OCI-LY3 (cell line): ENCODE data around the gene THPO.

ENCODE experiments used
- EZH2phosphoT487 ChIP-seq: fragments of 200-600 bp; shearing (Covaris generic); IDR thresholded peaks from 2 replicates; pipeline ENCODE4 v1.6.1; 2018; ENCODE audit warnings: antibody characterized with exemption, mixed run types, low read depth
- TF ChIP-seq, protein P1 (sequence below): fragments of 200-600, 300-600 bp; sonication (generic); IDR thresholded peaks from 2 replicates; pipeline ENCODE4 v1.5.1; 2014; ENCODE audit warnings: antibody characterized with exemption, low read length, low read depth

DNA sequence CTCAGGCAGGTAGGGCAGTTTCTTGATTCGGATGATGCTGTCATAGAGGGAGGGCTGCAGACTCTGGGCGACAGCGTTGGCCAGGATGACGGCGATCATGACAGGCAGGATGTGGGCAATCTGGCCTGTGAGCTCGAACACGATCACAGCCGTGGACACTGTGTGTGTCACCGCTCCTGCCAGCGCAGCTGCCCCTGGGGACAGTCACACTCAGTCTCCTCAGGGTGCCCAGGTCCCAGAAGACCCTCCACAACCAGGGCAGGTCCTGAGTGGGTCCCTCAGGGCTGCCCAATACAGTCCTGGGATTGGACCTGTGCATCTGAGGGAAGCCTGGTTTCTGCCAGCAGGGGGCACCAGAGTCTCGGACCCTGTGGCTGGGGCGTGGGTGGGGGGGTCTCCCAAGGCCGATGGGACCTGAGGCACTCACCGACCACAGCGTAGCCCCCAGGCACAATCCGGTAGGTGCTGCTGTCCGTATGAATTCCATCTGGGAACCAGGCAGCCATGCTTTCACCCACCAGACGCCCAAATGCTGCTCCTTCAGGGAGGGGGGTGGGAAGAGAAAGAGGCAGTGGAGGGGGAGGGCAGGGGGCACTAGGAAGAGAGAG, 23.8 kb downstream of the THPO start:
- TF ChIP-seq, protein P1, sequence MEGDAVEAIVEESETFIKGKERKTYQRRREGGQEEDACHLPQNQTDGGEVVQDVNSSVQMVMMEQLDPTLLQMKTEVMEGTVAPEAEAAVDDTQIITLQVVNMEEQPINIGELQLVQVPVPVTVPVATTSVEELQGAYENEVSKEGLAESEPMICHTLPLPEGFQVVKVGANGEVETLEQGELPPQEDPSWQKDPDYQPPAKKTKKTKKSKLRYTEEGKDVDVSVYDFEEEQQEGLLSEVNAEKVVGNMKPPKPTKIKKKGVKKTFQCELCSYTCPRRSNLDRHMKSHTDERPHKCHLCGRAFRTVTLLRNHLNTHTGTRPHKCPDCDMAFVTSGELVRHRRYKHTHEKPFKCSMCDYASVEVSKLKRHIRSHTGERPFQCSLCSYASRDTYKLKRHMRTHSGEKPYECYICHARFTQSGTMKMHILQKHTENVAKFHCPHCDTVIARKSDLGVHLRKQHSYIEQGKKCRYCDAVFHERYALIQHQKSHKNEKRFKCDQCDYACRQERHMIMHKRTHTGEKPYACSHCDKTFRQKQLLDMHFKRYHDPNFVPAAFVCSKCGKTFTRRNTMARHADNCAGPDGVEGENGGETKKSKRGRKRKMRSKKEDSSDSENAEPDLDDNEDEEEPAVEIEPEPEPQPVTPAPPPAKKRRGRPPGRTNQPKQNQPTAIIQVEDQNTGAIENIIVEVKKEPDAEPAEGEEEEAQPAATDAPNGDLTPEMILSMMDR, result peak; percentile 74
- no peak for TF ChIP-seq EZH2phosphoT487
